Peyer's patch (tissue), 4 donors: ENCODE results near the gene HOXC5.

Experiments used
- CTCF ChIP-seq, 6 experiments: fragments of 450-650 bp in 4 of 6; fragments of 200-600 bp in 2 of 6; sonication (generic) in 1 of 6; IDR thresholded peaks; one replicate each; pipeline ENCODE4 v1.5.1; 2017 to 2019; ENCODE audit warnings: antibody characterized with exemption in 6 of 6, mild to moderate bottlenecking in 3 of 6, moderate library complexity in 1 of 6
- POLR2A ChIP-seq, 2 donors: fragments of 450-650 bp; IDR thresholded peaks; one replicate each; pipeline ENCODE4 v1.5.1; 2017; ENCODE audit warnings: antibody characterized with exemption in 2 of 2, mild to moderate bottlenecking in 2 of 2, moderate library complexity in 2 of 2

GRCh38 chr12:53996240-53997203 is 36.3 kb upstream of the HOXC5 start:
- TF ChIP-seq CTCF (IDR thresholded peaks at IDR 0.05) (no peak), POLR2A (IDR thresholded peaks at IDR 0.05) (no peak)
